SW480 (cell line): Measurements from ENCODE around the gene GCSH.

Experiments
- DNase-seq: peaks from one replicate; pipeline ENCODE4 v3.0.0-alpha.2; 2016; ENCODE audit warnings: low spot score

The GCSH gene

GRCh38 chr16:81041696-81042095 lies 54.5 kb downstream of the GCSH start:
- no peak for DNase-seq

- DNase-seq: no peak
Measured at GRCh38 chr16:81040842-81041241, 55.4 kb downstream of the GCSH start.

- no peak for DNase-seq
Measured at GRCh38 chr16:81040131-81040530, 56.1 kb downstream of the GCSH start.

DNA sequence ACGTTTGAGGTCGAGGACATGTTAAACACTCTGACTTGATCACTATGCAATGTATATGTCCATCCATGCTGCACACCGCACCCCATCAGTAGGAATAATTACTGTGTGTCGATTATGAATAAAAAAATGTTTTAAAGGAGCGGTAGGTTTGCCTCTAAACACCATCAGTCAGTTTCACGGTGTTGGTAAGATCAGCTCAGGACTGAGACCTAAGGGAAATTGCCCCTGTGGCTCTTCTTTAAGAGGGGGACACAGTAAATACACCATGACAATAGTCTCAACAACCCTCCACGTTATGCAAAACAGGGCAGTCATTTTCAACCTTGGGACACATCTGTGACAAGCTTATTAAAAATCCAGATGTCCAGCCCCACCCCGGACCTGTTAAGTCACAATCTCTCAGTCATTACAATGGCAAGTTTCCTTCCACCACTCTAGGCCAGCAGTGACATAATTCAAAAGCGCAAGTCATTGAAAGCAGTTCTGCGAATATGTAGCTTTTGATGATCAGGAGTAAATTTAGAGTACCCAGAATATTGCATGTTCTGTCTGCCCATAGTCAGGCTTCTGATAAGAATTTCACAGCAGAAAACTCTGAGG lies 59.3 kb downstream of the GCSH start:
- peak; percentile 4 for DNase-seq

DNA sequence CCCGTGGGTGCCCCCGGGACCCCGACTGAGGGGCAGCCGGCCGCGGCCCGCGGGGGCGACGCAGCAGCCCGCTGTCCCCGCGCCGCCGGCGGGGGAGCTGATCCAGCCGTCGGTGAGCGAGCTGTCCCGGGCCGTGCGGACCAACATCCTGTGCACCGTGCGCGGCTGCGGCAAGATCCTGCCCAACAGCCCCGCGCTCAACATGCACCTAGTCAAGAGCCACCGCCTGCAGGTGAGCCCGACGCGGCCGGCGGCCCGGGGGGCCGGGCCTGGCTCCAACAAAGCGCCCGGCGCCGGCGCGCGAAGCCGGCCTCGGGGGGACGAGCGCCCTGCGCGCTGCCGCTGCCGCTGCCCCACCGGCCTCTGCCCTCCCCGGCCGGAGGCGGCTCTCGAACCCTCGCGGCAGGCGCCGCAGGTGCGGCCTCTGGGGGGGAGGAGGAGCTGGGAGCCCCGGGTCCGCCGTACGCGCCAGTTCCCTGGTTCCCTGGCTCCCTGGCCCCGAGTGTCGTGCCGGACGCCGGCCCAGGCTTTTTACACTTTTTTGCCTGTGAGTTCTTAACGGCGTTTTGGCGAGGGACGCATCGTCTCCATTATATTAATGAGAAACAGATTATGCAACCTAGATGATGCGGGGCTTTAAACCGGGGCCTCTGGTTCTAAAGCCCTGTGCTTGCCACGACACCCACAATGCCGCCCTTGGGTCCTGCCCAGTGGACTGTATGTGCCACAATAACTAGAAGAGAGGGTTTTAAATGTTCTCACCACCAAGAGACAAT lies 60.0 kb downstream of the GCSH start:
- DNase-seq: peak; percentile 28

- peak; percentile 78 for DNase-seq
Measured at GRCh38 chr16:81035398-81035974, 60.7 kb downstream of the GCSH start, which contains the start of gene ATMIN. ATMIN (plus strand) TSS chr16:81035842; CDS start chr16:81035871, 29 bp downstream.
